HG02981 (cell line): ENCODE data around the gene PRRC2B.

Experiments used
- ATAC-seq: cut with Tn5 transposase; IDR thresholded peaks from one replicate; pipeline ENCODE4 v1.9.1; 2021; ENCODE audit warnings: mild to moderate bottlenecking, moderate library complexity; ENCODE audit not compliant: unreplicated experiment

The PRRC2B gene

DNA sequence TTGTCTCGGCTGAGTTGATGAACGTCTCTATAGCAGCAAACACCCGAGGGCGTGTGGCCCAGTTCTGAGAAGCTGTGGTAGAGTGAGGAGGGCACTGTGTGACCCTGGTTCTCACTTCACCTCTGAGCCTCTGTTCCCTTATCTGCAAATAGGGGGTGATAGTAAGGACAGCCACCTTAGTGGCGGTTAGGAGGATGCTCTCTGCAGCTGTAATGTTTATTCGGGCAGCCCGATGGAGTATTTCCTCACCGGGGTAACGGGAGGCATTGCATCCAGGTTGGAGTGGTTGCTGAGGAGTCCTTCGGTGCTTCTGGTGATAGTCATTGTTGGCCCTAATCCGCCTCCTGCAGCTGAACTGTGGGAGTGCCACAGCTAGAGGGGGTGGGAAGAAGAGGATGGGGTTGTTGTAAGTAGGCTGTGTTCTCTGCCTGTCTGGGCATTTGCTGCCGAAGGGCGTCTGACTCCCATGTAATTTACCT is 13.9 kb downstream of the PRRC2B start:
- ATAC-seq = no peak

DNA sequence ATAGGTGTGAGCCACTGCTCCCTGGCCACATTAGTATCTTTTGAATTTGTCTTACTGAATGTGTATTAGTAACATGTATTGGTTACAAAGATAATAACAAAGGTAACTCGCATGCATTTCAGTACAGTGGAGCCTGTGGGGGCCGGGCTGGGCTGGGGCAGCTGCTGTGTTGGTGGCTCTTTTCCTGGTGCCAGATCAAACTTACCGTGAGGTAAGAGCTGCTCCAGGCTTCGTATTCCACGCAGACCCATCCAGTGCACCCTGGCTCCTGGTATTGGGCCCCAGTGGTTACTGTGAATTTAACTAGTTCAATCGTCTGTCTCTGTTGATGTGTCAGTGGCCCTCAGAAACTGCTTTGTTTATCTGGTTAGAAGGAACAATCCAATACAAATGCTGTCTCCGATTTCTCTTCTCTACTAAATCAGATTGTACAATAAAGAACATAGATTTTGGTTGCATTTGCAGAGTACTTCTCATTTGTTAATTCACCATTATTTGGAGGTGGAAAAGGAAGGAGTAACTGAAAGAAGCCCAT is 15.6 kb downstream of the PRRC2B start:
- no peak for ATAC-seq

DNA sequence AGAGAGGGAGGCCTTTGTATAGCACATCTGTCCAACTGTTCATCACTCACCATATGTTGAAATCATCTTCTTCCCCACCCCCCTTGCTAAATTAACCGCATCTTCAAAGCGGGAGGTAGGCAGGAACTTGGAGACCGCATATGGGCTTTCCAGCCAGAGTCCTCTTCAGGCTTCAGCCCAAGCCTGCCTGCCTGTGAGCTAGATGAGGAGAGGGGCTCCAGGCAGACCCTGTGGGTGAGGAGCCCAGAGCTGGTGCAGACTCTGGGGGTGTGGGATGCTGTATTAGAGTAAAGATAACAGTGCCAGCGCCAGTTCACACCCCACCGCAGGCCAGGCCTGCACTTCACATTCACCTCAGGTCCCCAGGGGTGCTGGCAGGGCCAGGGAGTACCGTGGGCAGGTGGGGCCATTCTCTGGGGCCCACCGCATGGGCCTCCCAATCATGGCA is 16.2 kb downstream of the PRRC2B start:
- no peak for ATAC-seq

DNA sequence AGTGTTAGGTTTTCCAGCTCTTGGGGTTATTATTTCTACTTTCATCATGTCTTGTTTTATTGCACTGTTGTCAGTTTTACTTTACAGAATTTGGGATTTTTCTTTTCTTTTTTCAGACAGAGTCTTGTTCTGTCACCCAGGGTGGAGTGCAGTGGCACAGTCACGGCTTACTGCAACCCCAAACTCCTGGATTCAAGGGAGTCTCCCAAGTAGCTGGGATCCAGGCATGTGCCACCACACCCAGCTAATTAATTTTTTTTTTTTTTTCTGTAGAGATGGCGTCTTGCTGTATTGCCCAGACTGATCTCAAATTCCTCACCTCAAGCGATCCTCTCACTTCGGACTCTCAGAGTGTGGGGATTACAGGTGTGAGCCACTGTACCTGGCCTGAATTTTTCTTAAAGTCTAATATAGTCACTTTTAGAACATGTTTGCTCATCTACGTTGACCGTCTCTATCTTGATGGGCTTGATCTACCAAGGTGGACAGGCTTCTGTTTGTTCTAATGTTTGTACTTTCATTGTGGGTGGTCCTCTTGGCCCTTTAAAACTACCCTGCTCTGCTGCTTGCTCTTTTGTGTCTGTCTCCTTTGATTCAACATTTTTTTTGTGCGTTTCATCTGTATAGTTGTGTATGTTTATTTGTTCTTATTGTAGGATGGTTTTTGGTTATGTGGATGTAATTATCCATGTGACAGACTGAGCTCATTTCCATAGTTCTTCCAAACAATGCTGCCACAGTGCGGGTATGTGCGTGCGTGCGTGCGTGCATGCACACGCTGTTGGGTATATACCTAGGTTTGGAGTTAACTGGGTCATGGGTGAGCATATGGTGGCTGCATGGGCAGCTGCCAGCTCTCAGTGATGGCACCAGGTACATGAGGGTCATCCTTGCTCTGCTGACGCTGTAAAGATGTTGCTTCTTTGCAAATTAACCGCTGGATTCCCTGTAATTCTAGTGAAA is 18.1 kb downstream of the PRRC2B start:
- no peak for ATAC-seq

DNA sequence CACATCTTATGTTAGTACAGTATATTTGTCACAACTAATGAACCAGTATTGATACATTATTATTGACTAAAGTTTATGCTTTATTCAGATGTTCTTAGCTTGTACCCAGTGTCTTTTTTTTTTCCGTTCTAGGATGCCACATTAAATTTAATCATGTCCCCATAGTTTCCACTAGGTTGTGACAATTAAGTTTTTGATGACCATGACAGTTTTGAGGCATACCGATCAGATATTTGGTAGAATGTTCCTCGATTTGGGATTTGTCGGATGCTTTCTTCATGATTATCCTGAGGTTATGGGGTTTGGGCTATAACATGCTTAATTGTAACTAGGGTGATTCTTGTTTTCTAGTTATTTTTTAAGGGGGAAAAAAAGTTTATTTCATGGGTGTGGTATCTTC is 22.6 kb downstream of the PRRC2B start:
- ATAC-seq = no peak

DNA sequence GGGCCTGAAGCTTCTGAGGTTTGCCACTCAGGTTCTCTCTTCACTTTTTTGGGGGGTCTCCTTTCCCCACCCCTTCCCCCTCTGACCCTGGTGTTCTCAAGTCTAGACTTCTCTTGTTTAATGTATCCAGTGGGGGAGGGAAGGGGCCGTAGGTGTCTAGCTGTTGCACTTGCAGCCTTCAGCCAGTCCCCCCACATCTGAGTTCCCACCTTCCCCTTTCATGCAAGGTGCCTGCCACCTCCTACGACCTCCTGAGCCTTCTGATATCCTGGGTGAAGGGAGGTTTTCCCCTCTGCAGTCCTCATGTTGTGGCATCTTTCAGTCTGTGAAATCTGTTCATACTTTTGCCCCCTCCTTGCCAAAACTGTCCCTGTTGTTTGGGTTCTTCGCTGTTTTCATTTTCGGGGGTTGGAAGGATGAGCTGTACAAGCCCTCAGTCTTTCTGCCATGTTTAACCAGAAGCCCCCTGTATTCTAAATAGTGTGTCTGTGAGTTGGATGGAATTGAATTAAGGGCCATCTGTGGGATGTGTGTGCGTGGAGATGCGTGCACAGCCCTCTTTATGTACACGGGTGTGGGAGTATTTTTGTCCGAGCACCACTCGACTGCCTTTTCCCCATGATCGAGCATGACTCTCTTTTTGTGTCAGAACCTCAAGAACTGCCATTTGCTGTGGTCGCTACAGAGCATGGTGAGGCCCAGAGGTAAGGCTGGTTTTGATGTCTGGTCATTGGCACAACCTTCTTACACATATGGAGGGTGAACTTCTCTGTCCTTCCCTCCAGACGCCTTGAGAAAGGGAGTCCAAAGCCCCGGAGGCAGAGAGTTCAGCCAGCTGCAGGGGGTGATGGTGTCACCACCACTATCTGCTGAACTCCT is 23.6 kb downstream of the PRRC2B start:
- ATAC-seq = no peak

DNA sequence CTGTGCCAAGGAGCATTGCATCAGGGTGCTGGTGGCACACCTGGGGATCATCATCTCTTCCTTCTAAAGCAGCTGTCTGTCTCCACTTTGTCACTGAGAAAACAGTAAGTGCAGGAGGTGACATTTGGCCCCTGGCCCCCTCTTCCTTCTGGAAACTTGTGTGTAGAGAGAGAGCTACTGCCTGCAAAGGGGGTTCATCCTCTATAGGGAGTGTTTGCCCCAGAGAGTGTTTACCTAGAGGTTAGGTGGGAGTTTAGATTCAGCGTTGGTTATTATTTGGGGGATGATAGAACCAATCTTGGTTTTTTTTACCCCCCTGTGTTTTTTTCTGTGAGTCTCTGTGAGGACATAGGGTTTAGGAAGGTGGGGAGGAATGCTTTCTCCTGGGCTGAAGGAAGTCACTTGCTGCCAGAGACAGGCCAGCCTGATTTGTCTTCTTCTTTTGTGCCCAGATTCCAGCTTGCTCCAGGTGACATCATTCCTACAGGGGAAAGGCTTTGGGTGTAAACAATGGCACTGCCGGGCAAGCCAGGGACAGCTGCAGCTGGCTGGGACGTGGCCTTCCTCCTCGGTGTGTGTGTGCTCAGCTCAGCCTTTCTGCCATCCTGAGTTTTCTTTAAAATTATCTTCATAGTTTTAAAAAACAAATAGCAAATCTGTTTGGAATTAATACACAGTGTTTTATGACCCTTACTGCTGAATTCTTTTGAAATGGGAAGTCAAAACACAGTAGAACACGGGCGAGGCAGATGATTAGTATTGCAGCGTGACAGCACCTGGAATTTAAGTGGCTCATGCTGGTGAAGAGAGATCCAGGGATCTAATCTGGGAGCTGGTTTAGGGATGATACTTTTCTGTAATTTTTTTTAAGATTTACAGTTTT is 24.5 kb downstream of the PRRC2B start:
- no peak for ATAC-seq

DNA sequence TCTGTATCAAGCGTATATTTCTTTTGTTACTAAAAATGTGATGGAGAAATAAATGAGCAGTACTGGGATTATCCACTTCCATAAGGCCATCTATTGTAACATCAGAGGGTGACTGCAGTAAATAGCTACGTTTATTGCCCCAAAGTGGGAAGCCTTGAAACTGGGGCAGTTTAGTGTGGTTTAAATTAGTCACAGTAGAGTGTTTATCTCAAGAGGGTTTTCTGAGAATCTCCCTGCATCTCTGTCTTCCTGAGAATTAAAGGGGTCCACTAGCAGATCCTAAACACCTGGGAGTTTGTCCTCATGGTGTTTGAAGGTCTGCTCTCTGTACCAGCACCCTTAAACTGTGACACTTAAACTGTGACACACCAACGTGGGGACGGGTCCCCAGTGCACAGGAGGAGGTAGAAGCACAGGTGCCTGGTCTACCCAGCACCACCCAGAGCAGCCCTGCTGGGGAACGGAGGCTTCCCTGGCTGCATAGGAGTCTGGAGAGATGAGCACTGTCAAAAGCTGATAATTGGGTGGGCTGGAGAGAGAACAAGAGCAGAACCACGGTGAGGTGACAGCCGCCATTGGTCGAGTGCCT is 25.2 kb downstream of the PRRC2B start:
- no peak for ATAC-seq

DNA sequence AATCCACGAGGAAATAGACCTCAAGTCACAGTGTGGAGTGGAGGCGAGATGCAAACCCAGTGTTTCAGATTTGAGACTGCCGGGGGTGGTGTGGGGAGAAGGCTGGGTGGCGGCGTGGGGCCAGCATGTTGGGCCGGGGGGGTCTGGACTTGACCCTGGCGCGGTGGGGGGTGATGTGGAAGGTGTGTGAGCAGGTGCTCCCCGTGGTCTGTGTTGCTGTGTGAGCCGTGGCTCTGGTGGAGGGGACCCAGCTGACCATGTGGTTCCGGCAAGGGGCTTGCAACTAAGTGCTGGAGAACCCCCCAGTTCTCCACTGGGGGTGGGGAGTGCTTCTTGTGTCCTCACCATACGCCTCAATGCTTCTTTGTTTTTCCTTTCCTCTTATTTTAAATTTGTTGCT is 25.8 kb downstream of the PRRC2B start:
- ATAC-seq = no peak

DNA sequence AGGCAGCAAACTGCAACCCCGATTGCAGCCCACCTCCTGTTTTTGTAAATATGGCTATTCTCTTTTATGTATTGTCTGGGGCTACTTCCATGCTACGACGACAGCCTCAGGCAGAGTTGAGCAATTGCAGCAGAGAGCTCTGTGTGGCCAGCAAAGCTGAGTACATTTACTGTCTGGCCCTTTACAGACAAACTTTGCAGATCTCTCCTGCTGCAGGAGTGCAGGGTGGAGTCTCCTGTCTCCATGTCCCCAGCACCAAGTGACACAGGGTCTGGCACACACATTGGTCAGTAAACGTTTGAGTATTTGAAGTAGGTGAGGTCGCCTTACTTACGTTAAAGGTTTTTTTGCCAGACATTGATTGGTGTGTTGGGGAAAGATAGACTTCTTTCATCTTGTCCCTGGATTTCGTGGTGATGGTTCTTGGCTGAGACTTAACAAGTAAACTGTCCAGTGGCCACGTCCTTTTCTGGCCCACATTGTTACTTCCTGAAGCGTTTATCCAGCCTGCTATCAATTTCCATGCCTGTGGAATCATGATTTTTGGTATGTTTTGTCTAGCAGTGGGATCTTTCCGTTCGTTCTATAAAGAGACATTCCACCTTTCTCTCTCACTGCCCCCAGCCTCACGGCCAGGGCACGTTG is 27.2 kb downstream of the PRRC2B start:
- ATAC-seq = no peak

DNA sequence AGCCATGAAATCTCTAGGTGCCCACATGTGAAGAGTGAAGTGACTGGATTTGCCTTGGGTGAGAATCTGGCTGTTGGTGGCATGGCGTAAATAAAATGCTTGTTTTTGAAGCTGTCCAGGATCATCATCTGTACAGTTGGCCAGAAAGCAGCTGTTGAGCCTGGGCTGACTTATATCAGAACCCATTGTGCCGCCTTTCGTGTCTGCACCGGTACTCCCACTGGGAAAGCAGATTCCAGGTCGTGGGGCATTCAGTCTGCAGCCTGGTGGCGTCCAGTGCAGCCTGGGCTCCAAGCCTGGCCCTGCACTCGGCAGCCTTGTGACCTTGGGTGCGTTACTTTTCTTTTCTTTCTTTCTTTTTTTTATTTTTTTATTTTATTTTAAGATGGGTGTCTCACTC is 27.8 kb downstream of the PRRC2B start:
- ATAC-seq = no peak

DNA sequence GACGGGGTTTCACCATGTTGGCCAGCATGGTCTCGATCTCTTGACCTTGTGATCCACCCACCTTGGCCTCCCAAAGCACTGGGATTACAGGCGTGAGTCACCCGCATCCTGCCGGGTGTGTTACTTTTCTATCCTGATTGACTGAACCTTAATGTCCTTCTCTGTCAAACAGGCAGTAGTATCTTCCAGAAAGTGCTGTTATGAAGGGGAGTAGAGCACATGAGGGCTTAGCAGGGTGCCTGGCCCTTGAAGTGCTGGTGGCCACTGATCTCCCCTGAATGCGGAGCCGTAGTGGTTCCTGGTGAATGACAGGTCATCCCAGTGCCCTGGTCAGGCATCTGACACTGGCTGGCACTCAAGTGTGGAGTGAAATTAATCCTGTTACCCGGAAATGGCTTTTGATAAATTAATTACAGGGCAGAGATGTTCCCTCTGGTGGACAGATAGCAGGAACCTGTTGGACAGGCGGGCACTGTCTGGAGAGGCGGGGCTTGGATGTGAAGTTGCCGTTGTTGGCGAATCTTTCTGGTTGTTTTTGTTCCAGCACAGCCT is 28.4 kb downstream of the PRRC2B start:
- no peak for ATAC-seq

DNA sequence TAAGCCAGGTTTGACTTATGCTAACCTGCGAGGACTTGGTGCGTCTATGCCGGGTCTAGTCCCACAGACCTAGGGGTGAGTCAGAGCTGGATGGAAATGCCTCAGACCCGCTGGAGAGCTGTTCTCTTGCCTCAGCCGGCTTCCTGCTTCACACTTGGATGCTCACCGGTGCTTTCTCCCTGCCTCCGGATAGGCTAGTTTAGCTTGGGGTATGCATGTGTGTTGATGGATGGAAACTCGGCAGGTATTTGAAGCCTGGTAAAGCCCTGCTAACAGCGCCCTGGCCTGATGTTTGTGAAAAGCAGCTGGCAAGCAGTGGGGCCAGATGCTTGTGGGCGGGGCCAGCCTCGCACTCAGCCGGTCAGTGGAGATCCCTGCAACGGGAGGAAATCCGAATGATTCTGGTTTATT is 29.3 kb downstream of the PRRC2B start:
- no peak for ATAC-seq

DNA sequence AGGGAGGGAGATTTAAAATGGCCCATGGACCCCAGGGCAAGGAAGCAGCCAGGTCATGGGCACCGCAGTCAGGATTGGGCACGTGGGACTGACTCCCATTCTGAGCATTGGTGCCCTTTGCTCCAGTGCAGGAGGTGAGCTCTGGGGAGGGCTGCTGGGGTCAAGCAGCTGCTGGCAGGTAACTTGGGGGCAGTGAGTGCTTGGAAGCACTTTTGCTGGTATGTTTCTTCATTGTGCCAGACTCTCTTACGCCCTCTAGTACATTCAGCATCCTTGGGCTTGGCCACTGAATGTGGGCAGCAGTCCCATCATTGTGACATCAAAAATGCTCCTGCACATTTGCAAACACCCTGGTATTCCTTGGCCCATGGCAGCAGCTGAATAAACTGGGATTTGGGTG is 32.7 kb downstream of the PRRC2B start:
- no peak for ATAC-seq

DNA sequence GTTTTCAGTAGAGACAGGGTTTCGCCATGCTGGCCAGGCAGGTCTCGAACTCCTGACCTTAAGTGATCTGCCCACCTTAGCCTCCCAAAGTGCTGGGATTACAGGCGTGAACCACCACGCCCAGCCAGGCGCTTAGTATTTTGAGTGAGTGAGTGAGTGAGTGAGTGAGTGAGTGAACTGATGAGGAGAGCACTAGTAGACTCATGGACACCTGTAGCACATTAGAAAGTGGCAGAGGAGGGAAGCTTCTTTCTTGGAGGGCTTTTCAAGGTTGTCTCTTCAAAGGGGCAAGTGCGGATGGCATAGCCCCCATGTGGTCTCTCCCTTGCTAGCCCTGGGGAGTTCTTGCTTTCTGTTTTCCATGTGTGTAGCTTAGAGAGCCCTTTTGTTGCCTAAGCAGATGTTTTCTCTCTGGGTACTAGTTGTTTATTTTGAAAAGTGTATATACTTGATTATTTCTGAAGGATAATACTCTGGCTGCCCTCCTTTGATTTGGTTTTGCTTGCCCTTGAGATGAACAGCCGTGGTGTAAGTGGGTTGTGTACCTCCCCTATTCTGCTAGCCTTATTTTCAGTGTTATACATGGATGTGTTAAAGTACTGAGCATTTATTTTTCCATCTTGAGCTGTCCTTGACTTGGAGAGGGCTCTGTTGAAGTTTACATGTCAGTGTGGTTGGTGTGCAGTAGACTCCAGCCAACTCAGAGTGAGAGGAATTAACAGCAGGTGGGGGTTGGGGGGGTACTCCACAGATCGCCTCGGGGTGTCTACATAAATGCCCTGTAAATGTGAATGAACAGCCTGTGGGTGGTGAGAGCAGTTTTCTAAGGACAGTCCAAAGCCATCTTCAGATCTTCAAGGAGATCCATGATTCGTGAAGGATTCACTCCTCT is 35.5 kb downstream of the PRRC2B start:
- ATAC-seq = no peak

DNA sequence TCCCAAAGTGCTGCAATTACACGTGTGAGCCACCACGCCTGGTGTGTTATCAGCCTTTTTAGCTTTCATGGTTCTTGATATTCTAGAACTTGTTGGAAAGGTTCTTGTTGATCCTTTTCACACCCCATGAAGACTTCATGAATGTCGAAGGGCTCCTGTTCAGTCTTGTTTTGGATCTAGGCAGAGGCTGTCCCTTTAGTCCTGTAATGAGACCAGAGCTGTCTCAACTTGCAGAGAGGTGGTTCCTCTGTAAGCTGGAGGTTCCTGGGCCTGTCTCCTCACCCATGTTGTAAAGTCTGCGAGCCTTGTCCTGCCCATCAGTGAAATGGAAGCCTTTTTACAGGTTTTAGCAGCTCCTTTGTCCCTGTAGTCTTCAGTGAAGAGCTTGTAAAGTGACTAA is 38.2 kb downstream of the PRRC2B start:
- ATAC-seq = no peak

DNA sequence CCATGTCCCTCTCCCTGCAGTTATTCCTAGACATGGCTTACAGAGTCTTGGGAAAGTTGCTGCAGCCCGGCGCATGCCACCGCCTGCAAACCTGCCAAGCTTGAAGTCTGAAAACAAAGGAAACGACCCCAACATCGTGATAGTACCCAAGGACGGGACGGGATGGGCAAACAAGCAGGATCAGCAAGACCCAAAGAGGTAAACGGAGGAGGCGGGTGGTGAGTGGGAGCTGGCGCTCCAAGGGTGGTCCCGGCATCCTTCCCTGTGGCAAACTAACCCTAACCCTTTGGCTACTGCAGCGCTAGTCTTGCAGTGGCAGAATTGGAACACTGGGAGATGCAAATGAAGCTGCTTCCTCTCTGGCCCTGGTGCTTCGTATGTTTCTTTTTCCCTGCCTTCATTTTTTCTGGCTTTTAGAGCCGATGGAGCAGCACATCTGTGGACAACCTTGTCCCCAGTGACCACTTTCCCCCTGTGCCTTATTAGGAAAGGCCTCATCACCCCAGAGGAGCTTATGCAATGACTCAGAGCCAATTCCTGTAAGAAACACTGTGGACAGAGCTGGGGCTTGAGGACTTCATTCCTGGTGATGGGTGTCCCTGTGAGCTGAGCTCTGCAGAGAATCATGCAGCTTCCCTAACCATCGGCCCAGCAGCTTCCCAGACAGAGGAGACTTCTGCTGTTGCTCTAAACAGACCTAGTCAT is 38.9 kb downstream of the PRRC2B start:
- no peak for ATAC-seq
